Measurements from ENCODE around the gene FAM209A.
"Not testable (repeated sequence)": the region's sequence is repeated elsewhere in the genome, so short reads cannot be mapped to it uniquely, and the experiment has no call there.

- TF ChIP-seq CTCF (IDR thresholded peaks at IDR 0.05); EP300 (IDR thresholded peaks at IDR 0.05); POLR2A (IDR thresholded peaks at IDR 0.05; ENCODE audit: low read length); SMC3 (IDR thresholded peaks at IDR 0.05); REST (IDR thresholded peaks at IDR 0.05): not testable (repeated sequence)
These were observed 8.4 kb downstream of the FAM209A start, which contains the start of gene FAM209B for GRCh38 chr20:56532946-56533345.
